Esophagus muscularis mucosa (tissue), 4 donors: ENCODE measurements around the gene HMGN1. TPM values are rescaled to one million over a fixed set of nuclear protein-coding genes. Genes with fewer than 3 reads are reported as not detected.
A peak's percentile ranks its signal among the peaks of the same experiment; 100 is the strongest.

Experiments
- DNase-seq: peaks from one replicate; pipeline ENCODE4 v3.0.0-alpha.2; 2017; ENCODE audit errors: extremely low spot score
- H3K27ac ChIP-seq, 4 donors: fragments of 200-600 bp; sonication (generic); replicated peaks in 1 of 4; 1 replicate in 3 of 4; 2 replicates in 1 of 4; pipeline ENCODE4 v1.5.1; 2016 to 2019; ENCODE audit warnings: mild to moderate bottlenecking in 1 of 4
- H3K27me3 ChIP-seq, 4 donors: fragments of 200-600 bp; sonication (generic); one replicate each; pipeline versions ENCODE4 v1.5.1 to v1.6.0; 2016 to 2019
- H3K36me3 ChIP-seq, 4 donors: fragments of 200-600 bp; sonication (generic); one replicate each; pipeline ENCODE4 v1.5.1; 2016 to 2019
- H3K4me1 ChIP-seq, 4 donors: fragments of 200-600 bp; sonication (generic); one replicate each; pipeline ENCODE4 v1.5.1; 2016 to 2019
- H3K4me3 ChIP-seq, 4 donors: fragments of 200-600 bp; sonication (generic); 1 replicate in 2 of 4; 2 replicates in 2 of 4; pipeline ENCODE4 v1.5.1; 2016 to 2019; ENCODE audit warnings: mild to moderate bottlenecking in 4 of 4, moderate library complexity in 1 of 4
- H3K9me3 ChIP-seq, 4 donors: fragments of 200-600 bp; sonication (generic); 1 replicate in 3 of 4; 2 replicates in 1 of 4; pipeline ENCODE4 v1.5.1; 2016 to 2019
- EP300 ChIP-seq: sonication (generic); formaldehyde crosslinking; IDR thresholded peaks from one replicate; pipeline ENCODE4 v1.6.1; 2017; ENCODE audit warnings: antibody characterized with exemption
- POLR2A ChIP-seq: fragments of 450-650 bp; IDR thresholded peaks from one replicate; pipeline ENCODE4 v1.6.1; 2017; ENCODE audit warnings: antibody characterized with exemption, moderate library complexity, mild to moderate bottlenecking, low read depth
- POLR2AphosphoS5 ChIP-seq, 2 donors: sonication (generic); formaldehyde crosslinking; IDR thresholded peaks; one replicate each; pipeline ENCODE4 v1.6.1; 2017; ENCODE audit warnings: antibody characterized with exemption in 2 of 2
- WGBS: methylation state at CpG from one replicate; pipeline ENCODE4 v1.1.5; 2018; 5-methylcytosine and 5-hydroxymethylcytosine counted together
- intact Hi-C: fragments of 100-400 bp; cut with DNase I; formaldehyde crosslinking; loops from one replicate; pipeline ENCODE4 v1.15.1; 2023
- total RNA-seq, 4 donors: library from RNA; depleted of rRNA; stranded (reverse); fragments of >200 nt; gene quantifications; one replicate each; pipeline versions ENCODE4 v1.1.0 to v1.2.1, GENCODE V29; 2016
- TF ChIP-seq, protein P1 (sequence below), 3 experiments: fragments of 200-600 bp in 2 of 3; fragments of 450-650 bp in 1 of 3; sonication (generic) in 2 of 3; IDR thresholded peaks; one replicate each; pipeline ENCODE4 v1.5.1; 2017 to 2019; ENCODE audit warnings: antibody characterized with exemption in 3 of 3, mild to moderate bottlenecking in 2 of 3, moderate library complexity in 1 of 3

HMGN1 gene
- total RNA-seq, 4 donors from 2014 or later: 69.1 to 77.4 (median 72.1) TPM

DNA sequence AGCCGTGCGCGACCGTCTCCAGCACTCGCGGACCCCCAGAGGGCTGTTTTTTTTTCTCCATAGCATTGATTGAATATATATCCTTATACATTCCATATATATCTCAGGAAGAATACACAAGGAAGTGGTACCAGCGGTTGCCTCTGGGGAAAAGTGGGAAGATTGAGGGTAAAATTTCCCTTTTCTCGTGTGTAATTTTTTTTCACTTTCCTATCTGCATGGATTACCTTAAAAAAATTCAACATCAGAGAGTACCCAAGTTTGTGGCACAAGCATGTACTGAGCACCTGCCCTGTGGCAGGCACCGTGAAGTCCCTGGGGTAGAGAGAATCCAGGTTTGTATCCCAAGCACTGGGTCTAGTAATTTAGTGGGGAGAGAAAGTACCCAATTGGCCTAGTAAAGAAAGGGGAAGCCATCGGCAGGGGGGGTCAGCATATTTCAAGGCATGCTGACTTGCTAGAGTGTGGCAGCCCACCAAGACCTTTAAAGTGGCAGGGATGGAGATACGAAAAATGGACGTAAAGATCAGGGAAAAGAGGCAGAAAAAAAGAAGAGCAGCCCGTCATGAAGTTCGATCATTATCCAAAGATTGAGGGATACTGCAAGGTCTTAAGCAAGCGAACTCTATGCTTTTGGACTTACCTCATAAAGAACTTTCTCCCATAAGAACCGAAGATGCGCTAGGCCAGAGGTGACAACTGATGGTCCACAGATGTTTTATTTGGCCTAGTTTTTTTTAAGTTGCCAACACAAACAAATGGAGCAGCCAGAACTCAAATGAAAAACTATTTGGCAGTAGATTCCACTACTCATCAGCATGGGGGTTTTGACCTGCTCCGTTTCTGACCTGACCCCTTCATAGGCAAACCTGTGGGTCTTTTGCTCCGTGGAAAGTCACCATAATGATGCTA is 1.5 kb upstream of the HMGN1 start:
- no peaks in the 10 kb centered on the region for H3K9me3 ChIP-seq

DNA sequence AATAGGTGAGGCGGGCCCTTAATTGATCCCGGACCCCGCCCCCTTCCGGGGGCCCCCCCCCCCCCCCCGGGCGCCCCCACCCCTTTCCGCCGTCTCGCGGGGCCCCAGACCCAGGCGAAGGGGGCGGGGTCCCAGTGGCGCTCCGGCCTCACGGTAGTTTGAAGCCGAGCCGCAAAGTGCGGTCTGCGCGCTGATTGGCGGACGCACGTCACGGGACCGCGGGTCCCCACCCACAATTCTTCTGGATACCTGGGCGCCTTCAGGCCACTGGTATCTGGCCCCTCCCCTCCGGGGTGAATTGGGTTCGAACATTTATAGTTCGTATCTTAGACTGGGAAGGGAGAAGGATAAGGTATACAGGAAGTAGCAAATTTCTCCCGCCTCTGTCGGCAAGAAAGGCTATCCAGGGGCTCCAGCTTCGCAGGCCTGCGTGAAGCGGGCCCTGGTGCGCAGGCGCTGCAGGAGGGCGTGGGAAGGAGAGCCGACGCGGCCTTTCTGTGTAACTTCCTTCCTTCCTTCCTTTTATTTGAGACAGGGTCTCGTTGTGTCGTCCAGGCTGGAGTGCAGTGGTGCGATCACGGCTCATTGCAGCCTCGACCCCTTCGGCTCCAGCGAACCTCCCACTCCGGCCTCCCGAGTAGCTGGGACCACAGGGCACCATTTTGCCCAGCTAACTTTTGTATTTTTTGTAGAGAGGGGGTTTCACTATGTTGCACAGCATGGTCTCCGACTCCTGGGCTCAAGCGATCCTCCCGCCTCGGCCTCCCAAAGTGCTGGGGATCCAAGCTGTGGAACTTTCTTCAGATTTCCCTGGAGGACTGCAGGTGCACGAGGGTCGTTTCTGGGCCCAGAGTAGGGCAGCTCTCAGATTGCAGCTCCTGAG is 564 bp upstream of the HMGN1 start:
- Histone ChIP-seq H3K9me3 (no peaks in the 10 kb centered on the region), H3K4me3 (peak overlapping the region; percentile 79 to 86 (median 84)), H3K36me3 (peaks cover 0 to 13% (median 2%) of the 10 kb centered on the region in 4 donors), H3K27ac (peak overlapping the region; percentile 91 to 95 (median 94)), H3K4me1 (peaks cover 19 to 41% (median 40%) of the 10 kb centered on the region in 4 donors), H3K27me3 (no peaks in the 10 kb centered on the region)
- TF ChIP-seq POLR2A (no peak), POLR2AphosphoS5 (IDR thresholded peaks at IDR 0.05) (peak; percentile 59 to 62), EP300 (no peak)
- intact Hi-C loops: no loop called here
- 12% methylated on average over 35 of the region's 56 CpGs for WGBS
- peak; percentile 98 for DNase-seq

More for the DNA sequence above, 1.5 kb upstream of the HMGN1 start:
- peaks cover 0 to 11% (median 0%) of the 10 kb centered on the region in 4 donors for H3K36me3 ChIP-seq
- WGBS: 69% methylated on average over 19 of the region's 19 CpGs
- H3K27ac ChIP-seq: peak overlapping the region; percentile 91 to 95 (median 94)
- H3K4me3 ChIP-seq: peak overlapping the region; percentile 79 to 86 (median 84)
- intact Hi-C loops: no loop called here
- no peak for DNase-seq
- H3K4me1 ChIP-seq: peaks cover 19 to 35% (median 32%) of the 10 kb centered on the region in 4 donors
- TF ChIP-seq POLR2A (no peak), EP300 (no peak), POLR2AphosphoS5 (IDR thresholded peaks at IDR 0.05) (peak in 1 of 2 donors; percentile 68)
- TF ChIP-seq, protein P1, sequence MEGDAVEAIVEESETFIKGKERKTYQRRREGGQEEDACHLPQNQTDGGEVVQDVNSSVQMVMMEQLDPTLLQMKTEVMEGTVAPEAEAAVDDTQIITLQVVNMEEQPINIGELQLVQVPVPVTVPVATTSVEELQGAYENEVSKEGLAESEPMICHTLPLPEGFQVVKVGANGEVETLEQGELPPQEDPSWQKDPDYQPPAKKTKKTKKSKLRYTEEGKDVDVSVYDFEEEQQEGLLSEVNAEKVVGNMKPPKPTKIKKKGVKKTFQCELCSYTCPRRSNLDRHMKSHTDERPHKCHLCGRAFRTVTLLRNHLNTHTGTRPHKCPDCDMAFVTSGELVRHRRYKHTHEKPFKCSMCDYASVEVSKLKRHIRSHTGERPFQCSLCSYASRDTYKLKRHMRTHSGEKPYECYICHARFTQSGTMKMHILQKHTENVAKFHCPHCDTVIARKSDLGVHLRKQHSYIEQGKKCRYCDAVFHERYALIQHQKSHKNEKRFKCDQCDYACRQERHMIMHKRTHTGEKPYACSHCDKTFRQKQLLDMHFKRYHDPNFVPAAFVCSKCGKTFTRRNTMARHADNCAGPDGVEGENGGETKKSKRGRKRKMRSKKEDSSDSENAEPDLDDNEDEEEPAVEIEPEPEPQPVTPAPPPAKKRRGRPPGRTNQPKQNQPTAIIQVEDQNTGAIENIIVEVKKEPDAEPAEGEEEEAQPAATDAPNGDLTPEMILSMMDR (IDR thresholded peaks at IDR 0.05): no peak
- no peaks in the 10 kb centered on the region for H3K27me3 ChIP-seq

DNA sequence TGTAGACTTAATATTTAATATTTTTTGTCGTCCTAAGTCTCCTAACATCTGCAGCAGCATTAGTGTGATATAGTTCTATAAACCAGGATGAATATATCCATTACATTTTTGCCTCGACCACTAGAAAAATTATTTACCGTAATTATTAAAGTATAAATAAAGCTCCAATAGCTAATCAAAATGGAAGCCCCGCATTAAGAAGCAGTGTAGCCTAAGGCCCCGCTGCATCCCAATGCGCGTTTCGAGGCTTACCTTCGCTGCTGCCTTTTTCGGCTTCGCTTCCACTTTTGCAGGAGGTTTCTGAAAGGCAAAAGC is 891 bp downstream of the HMGN1 start:
- no peaks in the 10 kb centered on the region for H3K27me3 ChIP-seq
- TF ChIP-seq EP300 (no peak), POLR2AphosphoS5 (IDR thresholded peaks at IDR 0.05) (no peak), POLR2A (no peak)
- TF ChIP-seq, protein P1 (IDR thresholded peaks at IDR 0.05): no peak
- intact Hi-C loops: loop anchor here (1.0 kb wide), 1 partner anchor 35 kb away; the partner anchor contains the start of gene BRWD1
- no peaks in the 10 kb centered on the region for H3K9me3 ChIP-seq
- peak overlapping the region; percentile 91 to 95 (median 94) for H3K27ac ChIP-seq
- DNase-seq: no peak
- 2% methylated on average over 11 of the region's 11 CpGs for WGBS
- H3K4me1 ChIP-seq: peaks cover 19 to 51% (median 42%) of the 10 kb centered on the region in 4 donors
- peaks cover 0 to 27% (median 15%) of the 10 kb centered on the region in 4 donors for H3K36me3 ChIP-seq
- peak overlapping the region; percentile 79 to 86 (median 84) for H3K4me3 ChIP-seq

DNA sequence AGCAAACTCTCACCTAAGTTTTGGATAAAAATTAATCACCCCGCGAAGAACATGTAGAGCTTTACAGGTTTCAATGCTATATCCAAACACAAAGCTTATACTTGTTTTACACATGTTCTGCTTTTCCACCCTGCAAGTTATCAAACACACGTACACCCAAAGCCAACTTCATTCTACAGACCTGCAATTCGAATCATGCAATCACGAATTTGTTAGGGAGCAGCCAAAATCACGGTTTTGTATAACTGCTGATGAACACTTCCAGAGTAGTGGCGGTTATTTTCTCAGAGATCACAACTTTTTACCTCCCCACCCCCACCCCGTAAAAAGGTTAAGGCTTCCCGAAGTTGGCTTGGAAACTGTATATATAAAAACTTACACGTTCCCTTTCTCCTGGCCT is 1.4 kb downstream of the HMGN1 start:
- Histone ChIP-seq H3K27ac (peak overlapping the region; percentile 91 to 95 (median 94)), H3K4me3 (peak overlapping the region; percentile 79 to 86 (median 84)), H3K4me1 (peaks cover 19 to 51% (median 42%) of the 10 kb centered on the region in 4 donors), H3K27me3 (no peaks in the 10 kb centered on the region), H3K9me3 (no peaks in the 10 kb centered on the region), H3K36me3 (peaks cover 0 to 28% (median 15%) of the 10 kb centered on the region in 4 donors)
- TF ChIP-seq EP300 (no peak), POLR2AphosphoS5 (IDR thresholded peaks at IDR 0.05) (no peak), POLR2A (no peak)
- TF ChIP-seq, protein P1 (IDR thresholded peaks at IDR 0.05): no peak
- DNase-seq: no peak
- intact Hi-C loops: loop anchor here (2.0 kb wide), 1 partner anchor 41 kb away; no protein-coding TSS in a partner anchor
- WGBS: 7% methylated on average over 10 of the region's 10 CpGs
